ENCODE data around the gene MYO9B. TPM values are rescaled to one million over a fixed set of nuclear protein-coding genes. Genes with fewer than 3 reads are reported as not detected.
"Not testable (repeated sequence)": the region's sequence is repeated elsewhere in the genome, so short reads cannot be mapped to it uniquely, and the experiment has no call there.

Gene MYO9B
- total RNA-seq, 1 donor from 2014 or later, result 38.1 TPM

DNA sequence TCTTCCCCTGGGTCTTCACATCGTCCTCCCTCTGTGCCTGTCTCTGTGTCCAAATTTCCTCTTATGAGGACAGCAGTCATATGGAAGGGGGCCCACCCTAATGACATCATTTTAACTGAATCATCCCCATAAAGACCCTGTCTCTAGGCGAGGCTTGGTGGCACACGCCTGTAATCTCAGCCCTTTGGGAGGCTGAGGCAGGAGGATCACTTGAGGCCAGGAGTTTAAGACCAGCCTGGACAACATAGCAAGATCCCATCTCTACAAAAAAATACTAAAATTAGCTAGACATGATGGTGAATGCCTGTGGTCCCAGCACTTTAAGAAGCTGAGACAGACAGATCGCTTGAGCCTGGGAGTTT lies 4.8 kb downstream of the MYO9B start:
- DNase-seq (peak; percentile 16), ATAC-seq (no peak)
- intact Hi-C loops (cut with micrococcal nuclease), result no loop called here

DNA sequence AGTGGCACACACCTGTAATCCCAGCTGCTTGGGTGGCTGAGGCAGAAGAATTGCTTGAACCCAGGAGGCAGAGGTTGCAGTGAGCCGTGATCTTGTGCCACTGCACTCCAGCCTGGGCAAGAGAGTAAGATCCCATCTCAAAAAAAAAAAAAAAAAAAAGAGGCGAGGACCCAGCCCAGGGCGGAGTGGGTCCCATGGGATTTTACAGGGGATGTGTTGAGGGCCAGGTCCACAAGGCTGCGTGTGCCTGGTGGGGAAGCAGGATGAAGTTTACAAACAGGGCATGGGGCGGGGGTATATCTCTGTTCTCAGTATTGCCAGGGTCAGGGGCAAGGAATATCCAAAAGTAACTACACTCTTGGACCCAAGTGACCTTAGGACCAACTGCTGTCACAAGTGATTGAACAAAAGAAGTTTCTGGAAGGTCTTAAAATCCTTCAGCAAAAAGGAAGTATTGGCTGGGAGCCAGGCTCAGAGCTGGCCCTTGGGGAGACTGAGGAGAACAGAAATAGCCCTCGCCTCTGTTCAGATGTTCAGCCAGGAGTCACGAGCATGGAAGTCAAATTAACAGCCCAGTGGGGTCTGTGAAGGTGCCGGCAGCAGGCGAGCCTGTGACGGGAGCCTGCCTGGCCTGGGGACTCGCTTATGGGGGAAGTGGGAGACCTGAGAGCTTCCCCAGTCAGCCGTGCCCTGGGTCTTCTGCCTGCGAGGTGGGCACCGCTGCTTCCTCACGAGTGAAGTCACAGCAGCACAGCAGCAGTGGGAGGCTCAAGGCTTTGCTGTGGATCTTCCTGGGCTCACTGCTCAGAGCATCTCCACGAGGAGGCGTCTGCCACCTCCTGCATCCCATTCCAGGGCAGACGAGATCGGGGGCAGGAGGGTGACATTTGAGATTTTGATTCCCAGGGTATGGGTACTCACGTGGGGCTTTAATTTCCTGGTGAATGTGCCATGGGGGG lies 6.4 kb downstream of the MYO9B start:
- DNase-seq, result peak; percentile 62
- peak; percentile 46 for ATAC-seq
- intact Hi-C loops (cut with micrococcal nuclease), result no loop called here

DNA sequence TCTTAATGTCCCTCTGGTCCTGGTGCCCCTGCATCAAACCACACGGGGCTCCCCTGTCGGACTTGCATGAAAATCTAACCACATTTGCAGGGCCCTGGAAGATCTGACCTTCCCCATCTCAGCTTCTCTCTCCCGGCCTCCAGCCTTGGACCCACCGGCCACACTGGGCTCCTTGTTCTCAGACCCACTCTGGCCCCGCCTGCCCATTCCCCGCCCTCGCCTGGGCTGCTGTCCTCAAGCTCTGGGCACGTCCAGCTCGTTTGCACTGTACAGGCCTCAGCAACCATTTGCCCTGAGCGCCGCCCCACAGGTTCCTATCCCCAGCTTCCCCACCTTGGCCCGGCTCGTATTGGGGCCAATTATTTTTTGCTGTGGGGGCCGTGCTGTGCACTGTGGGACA lies 10.5 kb downstream of the MYO9B start:
- intact Hi-C loops (cut with micrococcal nuclease), result no loop called here
- DNase-seq, result no peak

DNA sequence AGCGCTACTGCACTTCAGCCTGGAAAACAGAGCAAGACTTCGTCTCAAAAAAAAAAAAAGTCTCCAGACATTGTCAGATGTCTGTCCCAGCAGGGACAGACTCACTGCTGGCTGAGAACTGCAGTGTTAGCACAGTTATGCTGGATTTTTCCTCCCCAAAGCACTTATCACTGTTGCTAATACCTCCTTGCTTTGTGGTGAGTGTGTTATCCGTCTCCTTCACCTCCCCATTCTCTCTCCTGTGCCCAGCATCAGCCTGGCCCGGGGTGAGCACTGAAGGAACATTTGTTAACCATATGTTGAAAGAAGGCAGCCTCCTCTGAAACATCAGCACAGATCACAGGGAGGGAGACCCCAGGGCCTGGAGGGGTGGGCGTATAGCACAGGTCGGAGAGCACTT lies 11.3 kb downstream of the MYO9B start:
- intact Hi-C loops (cut with micrococcal nuclease), result no loop called here
- ATAC-seq (no peak), DNase-seq (no peak)

More for the DNA sequence above, 10.5 kb downstream of the MYO9B start:
- ATAC-seq, result peak; percentile 7

DNA sequence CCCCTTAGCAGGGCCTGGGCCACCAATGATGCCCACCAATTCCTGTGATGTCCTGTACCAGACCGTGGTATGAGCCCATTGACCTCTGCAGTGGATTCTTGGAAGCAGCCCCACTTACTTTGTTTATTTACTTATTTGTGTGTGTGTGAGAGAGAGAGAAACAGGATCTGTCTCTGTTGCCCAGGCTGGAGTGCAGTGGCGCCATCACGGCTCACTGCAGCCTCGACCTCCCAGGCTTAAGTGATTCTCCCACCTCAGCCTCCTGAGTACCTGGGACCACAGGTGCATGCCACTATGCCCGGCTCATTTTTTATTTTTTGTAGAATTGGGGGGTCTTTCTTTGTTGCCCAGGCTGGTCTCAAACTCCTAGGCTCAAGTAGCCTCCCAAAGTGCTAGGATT lies 13.0 kb downstream of the MYO9B start:
- intact Hi-C loops (cut with micrococcal nuclease), result no loop called here
- DNase-seq, result no peak
- ATAC-seq, result no peak

DNA sequence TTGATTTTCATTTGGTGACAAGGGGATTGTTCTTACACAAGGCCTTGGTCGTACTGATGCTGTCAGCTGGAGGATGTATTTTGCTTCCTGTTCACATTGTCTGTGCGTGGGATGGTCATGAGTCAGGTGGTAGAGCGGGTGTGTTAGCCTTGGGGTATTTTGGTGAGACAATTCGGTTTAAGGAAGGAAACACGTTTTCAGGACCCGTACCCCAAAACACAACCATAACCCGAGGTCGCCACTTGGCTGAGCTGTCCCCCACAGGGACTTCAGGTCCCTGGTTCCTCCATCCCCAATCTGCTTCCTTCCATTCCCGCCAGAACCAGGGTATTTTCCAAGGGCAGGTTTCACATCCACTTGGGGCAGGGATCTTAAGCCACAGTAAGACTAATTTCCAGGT lies 15.0 kb downstream of the MYO9B start:
- intact Hi-C loops (cut with micrococcal nuclease), result no loop called here
- DNase-seq (no peak), ATAC-seq (no peak)

DNA sequence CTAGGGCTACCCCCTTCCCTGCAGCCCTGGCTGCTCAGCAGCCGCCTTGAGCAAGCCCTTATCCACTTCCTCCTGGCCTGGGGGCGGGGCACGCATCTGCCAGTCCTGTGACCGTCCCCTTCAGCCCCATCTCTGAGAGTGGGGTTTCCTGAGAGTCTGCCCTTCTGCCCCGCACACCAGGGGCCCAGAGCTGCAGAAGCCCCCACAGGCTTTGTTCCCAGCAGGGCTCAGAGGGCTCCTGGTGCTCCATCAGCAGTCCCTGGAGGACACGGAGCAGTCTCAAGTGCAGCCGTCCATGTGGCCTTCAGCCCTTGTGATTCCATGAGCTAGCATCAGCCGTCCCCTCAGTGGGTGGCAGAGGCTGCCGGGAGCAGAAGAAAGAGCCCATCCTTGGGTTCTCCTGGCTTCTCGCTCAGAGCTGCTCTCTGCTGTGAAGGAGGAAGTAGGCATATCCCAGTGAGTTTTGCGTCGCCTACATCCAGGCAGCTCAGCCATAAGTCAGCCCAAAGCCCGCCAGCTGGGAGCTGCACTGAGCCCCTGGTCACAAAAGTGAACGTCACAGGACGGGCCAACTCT lies 16.3 kb downstream of the MYO9B start:
- DNase-seq (peak; percentile 66), ATAC-seq (peak; percentile 42)
- intact Hi-C loops (cut with micrococcal nuclease), result no loop called here

DNA sequence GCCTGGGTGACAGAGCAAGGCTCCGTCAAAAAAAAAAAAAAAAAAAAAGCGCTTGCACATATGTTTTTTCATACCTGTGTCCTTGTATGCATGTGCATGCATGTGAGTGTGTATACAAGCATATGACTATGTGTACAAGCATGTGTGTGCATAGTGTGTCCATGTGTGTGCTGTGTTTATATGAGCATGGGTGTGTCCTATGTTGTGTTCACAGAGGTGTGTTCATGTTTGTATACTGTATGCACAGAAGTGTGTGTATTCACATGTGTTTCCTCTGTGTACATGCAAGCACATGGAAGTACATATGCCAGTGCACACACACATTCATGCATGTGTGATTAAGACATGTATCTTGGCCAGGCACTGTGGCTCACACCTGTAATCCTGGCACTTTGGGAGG lies 17.1 kb downstream of the MYO9B start:
- ATAC-seq (no peak), DNase-seq (no peak)
- intact Hi-C loops (cut with micrococcal nuclease), result no loop called here

DNA sequence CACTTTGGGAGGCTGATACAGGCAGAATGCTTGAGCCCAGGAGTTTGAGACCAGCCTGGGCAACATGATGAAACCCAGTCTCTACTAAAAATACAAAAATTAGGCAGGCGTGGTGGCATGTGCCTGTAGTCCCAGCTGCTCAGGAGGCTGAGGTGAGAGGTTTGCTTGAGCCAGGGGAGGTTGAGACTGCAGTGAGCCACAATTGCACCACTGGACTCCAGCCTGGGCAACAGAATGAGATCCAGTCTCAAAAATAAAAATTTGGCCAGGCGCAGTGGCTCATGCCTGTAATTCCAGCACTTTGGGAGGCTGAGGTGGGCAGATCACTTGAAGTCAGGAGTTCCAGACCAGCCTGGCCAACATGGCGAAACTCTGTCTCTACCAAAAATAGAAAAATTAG lies 19.1 kb downstream of the MYO9B start:
- ATAC-seq; intact Hi-C loops (cut with micrococcal nuclease); DNase-seq: not testable (repeated sequence)

DNA sequence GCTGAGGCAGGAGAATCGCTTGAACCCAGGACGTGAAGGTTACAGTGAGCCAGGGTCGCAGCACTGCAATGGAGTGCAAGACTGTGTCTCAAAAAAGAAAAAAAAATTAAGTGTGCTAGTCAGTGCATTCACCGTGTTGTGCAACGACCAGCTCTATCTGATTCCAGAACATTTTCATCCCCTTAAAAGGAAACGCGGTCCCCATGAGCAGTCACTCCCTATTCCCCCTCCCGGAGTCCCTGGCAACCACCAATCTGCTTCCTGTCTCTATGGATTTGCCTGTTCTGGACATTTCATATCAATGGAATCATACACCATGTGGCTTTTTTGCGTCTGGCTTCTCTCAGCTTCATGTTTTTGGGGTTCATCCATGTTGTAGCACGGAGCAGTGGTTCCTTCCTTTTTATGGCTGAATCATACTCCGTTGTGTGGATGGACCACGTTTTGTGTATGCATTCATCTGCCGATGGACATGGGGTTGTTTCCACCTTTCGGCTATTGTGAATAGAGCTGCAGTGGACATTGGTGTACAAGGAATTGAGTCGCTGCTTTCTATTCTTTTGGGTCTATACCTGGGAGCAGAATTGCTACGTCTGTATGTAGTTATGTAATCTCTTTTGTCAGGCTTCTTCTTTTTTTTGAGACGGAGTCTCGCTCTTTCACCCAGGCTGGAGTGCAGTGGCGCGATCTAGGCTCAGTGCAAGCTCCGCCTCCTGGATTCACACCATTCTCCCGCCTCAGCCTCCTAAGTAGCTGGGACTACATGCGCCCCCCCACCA lies 19.8 kb downstream of the MYO9B start:
- intact Hi-C loops (cut with micrococcal nuclease), result no loop called here
- DNase-seq, result peak; percentile 57
- peak; percentile 84 for ATAC-seq

DNA sequence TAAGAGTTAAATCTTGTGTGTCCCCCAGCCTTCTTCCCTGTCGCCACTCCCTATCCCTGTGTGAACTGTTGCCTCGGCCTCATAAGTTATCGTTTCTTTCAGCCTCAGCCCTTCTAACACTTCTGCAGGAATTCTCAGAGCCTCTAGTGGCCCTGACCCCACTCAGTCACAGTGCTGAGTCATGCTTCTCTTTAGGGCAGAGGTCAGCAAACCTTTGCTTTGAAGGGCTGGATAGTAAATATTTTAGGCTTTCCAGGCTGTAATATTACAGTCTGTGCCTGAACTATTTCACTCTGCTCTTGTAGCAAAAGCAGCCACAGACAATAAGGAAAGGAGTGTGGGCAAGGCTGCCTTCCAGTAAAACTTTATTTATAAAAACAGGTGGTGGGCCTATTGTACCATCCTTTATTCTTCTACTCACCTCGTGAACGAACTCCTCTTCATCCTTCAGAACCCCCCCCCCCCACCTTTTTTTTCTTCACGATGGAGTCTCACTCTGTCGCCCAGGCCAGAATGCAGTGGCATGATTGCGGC lies 22.1 kb downstream of the MYO9B start:
- intact Hi-C loops (cut with micrococcal nuclease), result no loop called here
- DNase-seq (no peak), ATAC-seq (peak; percentile 61)

DNA sequence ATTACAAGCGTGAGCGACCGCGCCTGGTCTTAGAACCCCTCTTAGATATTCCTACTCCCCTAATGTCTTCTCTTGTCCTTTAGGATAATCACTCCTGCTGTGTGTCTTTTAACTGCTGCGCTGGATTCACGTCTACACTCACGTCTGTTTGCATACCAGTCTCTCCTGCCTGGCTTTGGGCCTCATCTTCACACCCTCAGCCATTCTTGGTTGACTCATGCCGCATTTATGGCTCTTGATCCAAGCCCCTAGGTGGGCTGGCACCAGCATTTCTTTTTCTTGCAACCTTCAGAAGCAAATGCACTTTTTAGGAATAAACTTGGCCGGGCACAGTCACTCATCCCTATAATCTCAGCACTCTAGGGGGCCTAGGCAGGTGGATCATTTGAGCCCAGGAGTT lies 22.7 kb downstream of the MYO9B start:
- intact Hi-C loops (cut with micrococcal nuclease), result no loop called here
- DNase-seq (no peak), ATAC-seq (no peak)

DNA sequence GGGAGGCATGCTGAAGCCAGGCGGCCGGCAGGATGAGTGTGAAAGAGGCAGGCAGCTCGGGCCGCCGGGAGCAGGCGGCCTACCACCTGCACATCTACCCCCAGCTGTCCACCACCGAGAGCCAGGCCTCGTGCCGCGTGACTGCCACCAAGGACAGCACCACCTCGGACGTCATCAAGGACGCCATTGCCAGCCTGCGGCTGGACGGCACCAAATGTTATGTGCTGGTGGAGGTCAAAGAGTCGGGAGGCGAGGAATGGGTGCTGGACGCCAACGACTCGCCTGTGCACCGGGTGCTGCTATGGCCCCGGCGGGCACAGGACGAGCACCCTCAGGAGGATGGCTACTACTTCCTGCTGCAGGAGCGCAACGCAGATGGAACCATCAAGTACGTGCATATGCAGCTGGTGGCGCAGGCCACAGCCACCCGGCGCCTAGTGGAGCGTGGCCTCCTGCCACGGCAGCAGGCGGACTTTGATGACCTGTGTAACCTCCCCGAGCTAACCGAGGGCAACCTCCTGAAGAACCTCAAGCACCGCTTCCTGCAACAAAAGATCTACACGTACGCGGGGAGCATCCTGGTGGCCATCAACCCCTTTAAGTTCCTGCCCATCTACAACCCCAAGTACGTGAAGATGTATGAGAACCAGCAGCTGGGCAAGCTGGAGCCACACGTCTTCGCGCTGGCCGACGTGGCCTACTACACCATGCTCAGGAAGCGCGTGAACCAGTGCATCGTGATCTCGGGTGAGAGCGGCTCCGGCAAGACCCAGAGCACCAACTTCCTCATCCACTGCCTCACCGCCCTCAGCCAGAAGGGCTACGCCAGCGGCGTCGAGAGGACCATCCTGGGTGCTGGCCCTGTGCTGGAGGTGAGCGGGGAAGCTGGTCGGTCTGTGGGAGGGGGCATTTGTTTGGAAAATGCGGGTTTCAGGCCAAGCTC lies 26.4 kb downstream of the MYO9B start:
- intact Hi-C loops (cut with micrococcal nuclease), result no loop called here
- ATAC-seq, result no peak
- DNase-seq, result no peak

DNA sequence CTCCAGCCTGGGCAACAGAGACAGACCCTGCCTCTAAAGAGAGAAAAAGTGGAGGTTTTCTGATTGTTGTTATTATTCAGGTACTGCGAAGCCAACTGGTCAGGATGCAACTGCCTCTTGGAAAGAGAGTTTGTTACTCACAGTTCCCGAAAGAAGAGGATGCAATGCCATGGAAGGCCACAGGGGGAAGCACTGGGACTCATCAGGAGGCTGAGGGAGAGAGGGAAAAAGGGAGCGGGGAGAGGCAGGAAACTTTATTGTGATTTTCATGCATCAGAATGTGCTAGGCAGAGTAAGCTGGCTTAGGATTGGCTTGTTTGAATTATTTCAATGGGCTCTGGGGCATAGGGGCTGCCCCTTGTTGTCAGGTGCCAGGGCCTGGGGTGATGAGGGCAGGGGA lies 27.6 kb downstream of the MYO9B start:
- DNase-seq, result no peak
- intact Hi-C loops (cut with micrococcal nuclease), result no loop called here
- ATAC-seq, result no peak

DNA sequence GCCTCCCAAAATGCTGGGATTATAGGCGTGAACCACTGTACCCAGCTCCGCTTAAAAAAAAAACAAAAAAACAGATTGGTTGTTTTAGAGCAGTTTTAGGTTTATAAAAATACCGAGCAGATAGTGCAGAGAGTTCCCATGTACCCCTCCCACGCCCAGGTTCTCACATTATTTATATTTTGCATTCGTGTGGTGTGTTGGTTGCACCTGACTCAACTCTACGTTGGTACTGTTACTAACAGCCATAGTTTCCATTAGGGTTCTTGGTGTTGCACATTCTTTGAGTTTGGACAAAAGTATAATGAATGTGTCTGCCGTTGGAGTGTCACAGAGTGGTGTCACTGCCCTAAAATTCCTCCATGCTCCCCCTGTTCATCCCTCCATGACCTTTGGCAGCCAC lies 29.1 kb downstream of the MYO9B start:
- intact Hi-C loops (cut with micrococcal nuclease), result no loop called here
- DNase-seq (no peak), ATAC-seq (no peak)

DNA sequence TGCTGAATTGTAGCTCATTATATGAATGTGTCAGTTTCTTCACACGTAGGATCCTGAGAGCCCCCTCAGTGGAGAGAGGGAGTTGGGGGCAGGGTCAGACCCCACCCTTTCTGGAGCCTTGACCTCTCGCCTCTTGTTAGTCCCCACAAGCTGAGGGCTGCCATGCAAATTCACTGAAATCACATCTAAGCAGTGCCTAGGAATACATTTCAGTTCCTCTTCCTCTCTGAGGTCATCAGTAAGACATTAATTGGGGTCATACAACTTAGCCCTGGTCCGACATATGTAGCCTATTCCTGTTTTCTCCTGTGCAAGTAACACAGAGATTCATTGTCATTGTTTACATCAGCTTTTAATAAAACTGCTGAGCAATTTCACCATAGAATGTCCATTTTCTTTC lies 30.0 kb downstream of the MYO9B start:
- ATAC-seq, result no peak
- no peak for DNase-seq
- intact Hi-C loops (cut with micrococcal nuclease), result no loop called here

DNA sequence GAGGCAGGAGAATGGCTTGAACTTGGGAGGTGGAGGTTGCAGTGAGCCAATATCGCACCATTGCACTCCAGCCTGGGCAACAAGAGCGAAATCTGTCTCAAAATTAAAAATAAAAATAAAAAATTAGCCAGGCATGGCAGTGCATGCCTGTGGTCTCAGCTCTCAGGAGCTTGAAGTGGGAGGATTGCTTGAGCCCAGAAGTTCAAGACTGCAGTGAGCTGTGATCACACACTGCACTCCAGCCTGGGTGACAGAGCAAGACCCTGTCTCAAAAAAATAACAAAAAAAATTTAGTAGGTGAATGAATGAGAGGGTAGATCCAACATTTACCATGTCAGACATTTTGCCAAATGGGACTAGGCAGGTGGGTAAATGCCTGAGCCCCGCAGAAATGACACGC lies 31.4 kb downstream of the MYO9B start:
- DNase-seq; ATAC-seq; intact Hi-C loops (cut with micrococcal nuclease): not testable (repeated sequence)

DNA sequence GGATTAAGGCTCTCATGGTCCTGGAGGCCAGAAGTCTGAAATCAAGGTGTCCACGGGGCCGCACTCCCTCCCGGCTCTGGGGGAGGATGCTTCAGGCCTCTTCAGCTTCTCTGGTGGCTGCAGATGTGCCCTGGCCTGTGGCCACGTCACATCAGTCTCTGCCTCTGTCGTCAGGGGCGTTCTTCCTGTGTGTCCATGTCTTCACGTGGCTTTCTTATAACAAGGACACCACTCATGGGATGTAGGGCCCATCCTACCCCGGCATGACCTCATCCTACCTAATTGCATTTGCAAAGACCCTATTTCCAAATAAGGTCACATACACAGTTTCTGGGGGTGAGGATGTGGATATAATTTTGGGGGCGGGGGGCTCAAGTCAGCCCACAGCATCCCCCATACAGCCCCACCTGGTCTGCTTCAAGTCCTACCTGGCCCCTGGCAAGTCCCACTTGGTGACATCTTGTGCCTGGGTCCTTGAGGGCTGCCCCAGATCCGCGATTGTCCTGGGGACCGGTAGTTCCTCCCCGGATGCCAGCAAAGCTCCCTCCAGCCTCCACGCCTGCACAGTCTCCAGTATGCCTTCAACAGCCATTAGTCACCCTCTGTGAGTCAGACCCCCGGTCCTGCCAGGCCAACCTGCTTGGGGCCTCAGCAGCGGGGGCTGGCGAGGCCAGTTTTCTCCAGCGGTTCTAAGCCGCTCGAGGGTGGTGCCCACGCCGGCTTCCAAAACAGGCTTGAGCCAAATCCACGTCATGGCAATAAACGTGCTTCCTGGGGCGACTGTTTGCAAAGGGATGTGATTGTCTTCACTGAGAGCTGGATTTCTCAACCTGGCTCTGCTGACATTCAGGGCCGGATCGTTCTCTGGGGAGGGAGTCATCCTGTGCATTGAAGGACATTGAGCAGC lies 32.2 kb downstream of the MYO9B start:
- DNase-seq (peak; percentile 74), ATAC-seq (peak; percentile 81)
- intact Hi-C loops (cut with micrococcal nuclease), result no loop called here
